GM12878 (cell line): ENCODE results near the gene TNIP1. TPM values are rescaled to one million over a fixed set of nuclear protein-coding genes. Genes with fewer than 3 reads are reported as not detected.
A peak's percentile ranks its signal among the peaks of the same experiment; 100 is the strongest.

Source experiments
- ATAC-seq: fragments of 200-7000 bp; cut with Tn5 transposase; 3 replicates; pipeline ENCODE4 v1.9.1; 2020; ENCODE audit warnings: mild to moderate bottlenecking, moderate library complexity
- BruUV-seq: library from RNA; stranded (reverse); fragments of 400-500 nt; replicated peaks from 2 replicates; lab custom pipeline; 2021; lab: Mats Ljungman, UMichigan
- CTCF ChIA-PET: fragments of 300-600 bp; sonication (Branson Sonifier 250); formaldehyde crosslinking; extraction: SDS; loops from one replicate; lab custom pipeline; 2021; ENCODE audit warnings: inconsistent platforms; lab: Yijun Ruan, JAX
- POLR2A ChIA-PET: fragments of 350-600 bp; formaldehyde crosslinking; extraction: SDS; loops from one replicate; lab custom pipeline; 2021; ENCODE audit warnings: inconsistent platforms; lab: Charles Lee
- RAD21 ChIA-PET: fragments of 300-600 bp; sonication (Branson Sonifier 250); formaldehyde crosslinking; loops from one replicate; lab custom pipeline; 2023; ENCODE audit warnings: antibody characterized with exemption; ENCODE audit not compliant: unreplicated experiment; lab: Charles Lee
- SMC1A ChIA-PET: fragments of 300-600 bp; sonication (Branson Sonifier 250); formaldehyde crosslinking; loops from one replicate; lab custom pipeline; 2023; ENCODE audit not compliant: unreplicated experiment, uncharacterized antibody; lab: Charles Lee
- DNase-seq: peaks from one replicate; pipeline ENCODE4 v3.0.0-alpha.2; 2011; ENCODE audit warnings: low read depth, low spot score
- FAIRE-seq: peaks from 3 replicates; lab custom pipeline; 2011; peaks lifted over from hg19 to GRCh38; lab: Jason Lieb, UNC
- H2AFZ ChIP-seq: 2 replicates; pipeline ENCODE4 v1.6.0; 2011; ENCODE audit warnings: low read depth, low read length, control low read depth; ENCODE audit not compliant: control insufficient read depth
- H3K27ac ChIP-seq: 2 replicates; pipeline ENCODE4 v1.5.1; 2011; ENCODE audit warnings: control low read depth; ENCODE audit not compliant: control insufficient read depth, insufficient read depth
- H3K27me3 ChIP-seq, 2 experiments: replicated peaks in 1 of 2; 2 replicates each; pipeline versions ENCODE4 v1.6.0 to v1.6.1; 2011; ENCODE audit warnings: low read length in 1 of 2; ENCODE audit not compliant: control insufficient read depth in 2 of 2, insufficient read depth in 2 of 2
- H3K36me3 ChIP-seq, 2 experiments: 2 replicates each; pipeline ENCODE4 v1.5.1; 2011; ENCODE audit warnings: low read length in 1 of 2; ENCODE audit not compliant: control insufficient read depth in 2 of 2, insufficient read depth in 2 of 2
- H3K4me1 ChIP-seq: 2 replicates; pipeline ENCODE4 v1.6.1; 2011; ENCODE audit warnings: mild to moderate bottlenecking, low read length, moderate library complexity, mixed read lengths; ENCODE audit not compliant: control insufficient read depth, insufficient read depth
- H3K4me2 ChIP-seq: 2 replicates; pipeline ENCODE4 v1.6.0; 2011; ENCODE audit warnings: control low read depth; ENCODE audit not compliant: control insufficient read depth, insufficient read depth
- H3K4me3 ChIP-seq: fragments of 200-600 bp; sonication (generic); 2 replicates; pipeline ENCODE4 v1.5.1; 2016
- H3K79me2 ChIP-seq: 2 replicates; pipeline ENCODE4 v1.6.0; 2011; ENCODE audit warnings: low read length; ENCODE audit not compliant: control insufficient read depth, insufficient read depth
- H3K9ac ChIP-seq: 2 replicates; pipeline ENCODE4 v1.8.0; 2011; ENCODE audit warnings: low read length, control low read depth, mixed read lengths; ENCODE audit not compliant: control insufficient read depth, insufficient read depth
- H3K9me3 ChIP-seq: replicated peaks from 3 replicates; pipeline ENCODE4 v1.5.1; 2011; ENCODE audit warnings: mild to moderate bottlenecking, low read length; ENCODE audit not compliant: control insufficient read depth, insufficient read depth
- H4K20me1 ChIP-seq: 2 replicates; pipeline ENCODE4 v1.6.0; 2011; ENCODE audit not compliant: control insufficient read depth, insufficient read depth
- BHLHE40 ChIP-seq, 2 experiments: fragments of 450-650 bp in 1 of 2; IDR thresholded peaks; 2 replicates each; pipeline ENCODE4 v1.6.1; 2011 to 2017; ENCODE audit warnings: low read depth in 2 of 2, borderline replicate concordance in 1 of 2, improper control_type of control experiment in 1 of 2, low read length in 1 of 2, mild to moderate bottlenecking in 1 of 2
- CBX5 ChIP-seq: sonication (generic); IDR thresholded peaks from 2 replicates; pipeline ENCODE4 v1.6.1; 2016; ENCODE audit warnings: low read depth, moderate library complexity, mild to moderate bottlenecking, inconsistent platforms
- FOXM1 ChIP-seq: IDR thresholded peaks from 2 replicates; pipeline ENCODE4 v1.6.1; 2012; ENCODE audit warnings: low read depth, mild to moderate bottlenecking, inconsistent platforms, low read length, moderate library complexity
- GABPA ChIP-seq: IDR thresholded peaks from 2 replicates; pipeline ENCODE4 v1.6.1; 2014; ENCODE audit warnings: antibody characterized with exemption, low read depth, mild to moderate bottlenecking, inconsistent platforms
- HSF1 ChIP-seq: fragments of 150-350 bp; IDR thresholded peaks from 2 replicates; pipeline ENCODE4 v1.6.1; 2014; ENCODE audit warnings: mild to moderate bottlenecking, low read depth, low read length
- KDM1A ChIP-seq: fragments of 200-600 bp; sonication (generic); IDR thresholded peaks from 2 replicates; pipeline ENCODE4 v1.6.1; 2016; ENCODE audit warnings: borderline replicate concordance
- MYB ChIP-seq: fragments of 150-350 bp; IDR thresholded peaks from 2 replicates; pipeline ENCODE4 v1.6.1; 2014; ENCODE audit warnings: mild to moderate bottlenecking, low read depth, low read length, borderline replicate concordance
- NKRF ChIP-seq: fragments of 450-650 bp; conservative IDR thresholded peaks from 2 replicates; pipeline ENCODE4 v1.6.1; 2017; ENCODE audit warnings: mild to moderate bottlenecking, moderate library complexity
- NR2F1 ChIP-seq: fragments of 450-650 bp; conservative IDR thresholded peaks from 2 replicates; pipeline ENCODE4 v1.6.1; 2017; ENCODE audit warnings: mild to moderate bottlenecking
- PKNOX1 ChIP-seq: fragments of 450-650 bp; IDR thresholded peaks from 2 replicates; pipeline ENCODE4 v1.6.1; 2016; ENCODE audit warnings: mild to moderate bottlenecking
- POLR2A ChIP-seq: IDR thresholded peaks from 2 replicates; pipeline ENCODE4 v1.6.1; 2011; ENCODE audit warnings: low read depth, mild to moderate bottlenecking, low read length
- POLR2AphosphoS5 ChIP-seq: IDR thresholded peaks from 2 replicates; pipeline ENCODE4 v1.6.1; 2011; ENCODE audit warnings: mild to moderate bottlenecking, low read length, inconsistent platforms
- RBBP5 ChIP-seq: fragments of 200-600 bp; sonication (generic); conservative IDR thresholded peaks from 2 replicates; pipeline ENCODE4 v1.6.1; 2016
- SIN3A ChIP-seq: IDR thresholded peaks from 2 replicates; pipeline ENCODE4 v1.6.1; 2012; ENCODE audit warnings: low read depth, low read length, improper control_type of control experiment
- SPI1 ChIP-seq: IDR thresholded peaks from 2 replicates; pipeline ENCODE4 v1.6.1; 2011; ENCODE audit warnings: low read depth, mild to moderate bottlenecking, low read length, moderate library complexity, borderline replicate concordance; ENCODE audit not compliant: insufficient read depth
- TAF1 ChIP-seq: IDR thresholded peaks from 2 replicates; pipeline ENCODE4 v1.6.1; 2011; ENCODE audit warnings: mild to moderate bottlenecking, low read depth, low read length, borderline replicate concordance
- YBX1 ChIP-seq: fragments of 450-650 bp; IDR thresholded peaks from 2 replicates; pipeline ENCODE4 v1.6.1; 2016; ENCODE audit warnings: antibody characterized with exemption
- ZBED1 ChIP-seq: IDR thresholded peaks from 2 replicates; pipeline ENCODE4 v1.6.1; 2016; ENCODE audit warnings: borderline replicate concordance
- WGBS: methylation state at CpG from one replicate; pipeline ENCODE4 v1.1.6; 2016; ENCODE audit warnings: low lambda C conversion rate; ENCODE audit not compliant: insufficient replicate concordance, insufficient coverage; ENCODE audit errors: missing lambda C conversion rate; 5-methylcytosine and 5-hydroxymethylcytosine counted together
- in situ Hi-C: fragments of 300-500 bp; cut with MboI; formaldehyde crosslinking; loops from 9 replicates; pipeline ENCODE4 v1.14.3; 2018; ENCODE audit warnings: mixed read lengths
- intact Hi-C: fragments of 100-400 bp; cut with micrococcal nuclease; formaldehyde crosslinking; loops from one replicate; pipeline ENCODE4 v1.14.2; 2022; ENCODE audit not compliant: unreplicated experiment
- polyA plus RNA-seq, 11 experiments: library from polyadenylated mRNA; depleted of rRNA in 4 of 11; unstranded in 6 of 11; stranded (reverse) in 5 of 11; fragments of >200 nt; fragmentation: Nextera tagmentation in 4 of 11; fragmentation: Illumina TruSeq in 1 of 11; extraction: Ambion mirVana in 4 of 11; extraction: Trizol in 1 of 11; gene quantifications; 1 replicate in 1 of 11; 2 replicates in 10 of 11; pipeline versions ENCODE4 v1.2.1 to v1.2.3, GENCODE V29; 2011 to 2016; ENCODE audit warnings: inconsistent platforms in 2 of 11, missing spikeins in 2 of 11, low read depth in 1 of 11
- total RNA-seq, 4 experiments: library from RNA; depleted of rRNA in 3 of 4; stranded (reverse); fragments of >200 nt in 3 of 4; fragmentation: Illumina TruSeq in 1 of 4; extraction: Trizol in 1 of 4; gene quantifications; 2 replicates each; pipeline versions ENCODE4 v1.2.1 to v1.2.3, GENCODE V29; 2013 to 2021

Gene TNIP1
- total and polyA plus RNA-seq, 10 of the 15 experiments (the other 5 are each of a cell fraction or from before 2014, with no cell fraction given) = 4.4 to 279 (median 150) TPM

- intact Hi-C loops = no loop called here
- ChIA-PET POLR2A (interaction anchor here (0.7 to 4.6 kb wide), 8 partner anchors 10 to 141 kb away, joined by 3 to 20 read pairs (median 4); no protein-coding TSS in a partner anchor), RAD21 (interaction anchor here (0.8 to 3.6 kb wide), 8 partner anchors 8 to 94 kb away, joined by 3 to 30 read pairs (median 4); partner anchors contain the start of gene TNIP1)
- H3K9ac ChIP-seq = no peak overlapping the region
- DNase-seq = no peak
- no peaks in the 10 kb centered on the region for H3K27me3 ChIP-seq
- no peak overlapping the region for H3K4me3 ChIP-seq
- TF ChIP-seq FOXM1 = no peak
- TF ChIP-seq TAF1 = no peak
- no peak for TF ChIP-seq YBX1
- no peak for TF ChIP-seq GABPA
- no peak for TF ChIP-seq NR2F1
- no peak for TF ChIP-seq ZBED1
- TF ChIP-seq MYB = no peak
- no peak for TF ChIP-seq BHLHE40 (IDR thresholded peaks at IDR 0.05; ENCODE audit: borderline replicate concordance in 1 of 2, low read depth in 2 of 2, low read length in 1 of 2)
- no peak for TF ChIP-seq RBBP5
- TF ChIP-seq POLR2AphosphoS5 = no peak
- TF ChIP-seq POLR2A = no peak
- TF ChIP-seq HSF1 = no peak
- no peak for TF ChIP-seq CBX5
- TF ChIP-seq NKRF = no peak
- TF ChIP-seq PKNOX1 = no peak
- no peak for TF ChIP-seq KDM1A
- no peak for TF ChIP-seq SIN3A
- TF ChIP-seq SPI1 = no peak
- TF ChIP-seq, all 136 proteins: peak for 0
- ATAC-seq (no peak), FAIRE-seq (no peak)
- Histone ChIP-seq H3K9me3 (no peaks in the 10 kb centered on the region; the same call in 2 of the 3 replicates), H3K36me3 (peaks cover 26 to 60% of the 10 kb centered on the region in 2 experiments), H3K27ac (peak overlapping the region; percentile 27; the same call in 1 of the 2 replicates), H4K20me1 (peaks cover 45% of the 10 kb centered on the region), H2AFZ (no peak overlapping the region), H3K4me2 (peak overlapping the region; percentile 86; the same call in 1 of the 2 replicates), H3K4me1 (peaks cover 69% of the 10 kb centered on the region), H3K79me2 (peaks cover 99% of the 10 kb centered on the region)
- ChIA-PET CTCF (interaction anchor here (0.8 to 5.0 kb wide), 12 partner anchors 10 to 164 kb away, joined by 3 to 49 read pairs (median 5); no protein-coding TSS in a partner anchor), SMC1A (interaction anchor here (1.2 to 10.8 kb wide), 10 partner anchors 9 to 168 kb away, joined by 3 to 97 read pairs (median 13); no protein-coding TSS in a partner anchor)
- in situ Hi-C loops = no loop called here
- WGBS = 59% methylated on average over 2 of the region's 2 CpGs
- no TSS peak for BruUV-seq
These were observed 10.4 kb downstream of the TNIP1 start for GRCh38 chr5:151070449-151070848.
